Ascending aorta (tissue), 2 donors: ENCODE results near the gene PCYOX1L. TPM values are rescaled to one million over a fixed set of nuclear protein-coding genes. Genes with fewer than 3 reads are reported as not detected.

Experiments
- DNase-seq, 2 donors: peaks; one replicate each; pipeline ENCODE4 v3.0.0-alpha.2; 2019; ENCODE audit warnings: low spot score in 2 of 2
- H3K27ac ChIP-seq, 2 donors: fragments of 200-600 bp; sonication (generic); one replicate each; pipeline ENCODE4 v1.5.1; 2016 to 2017; ENCODE audit warnings: mild to moderate bottlenecking in 1 of 2
- H3K27me3 ChIP-seq: fragments of 200-600 bp; sonication (generic); one replicate; pipeline ENCODE4 v1.5.1; 2017
- H3K36me3 ChIP-seq, 2 donors: fragments of 200-600 bp; sonication (generic); one replicate each; pipeline ENCODE4 v1.5.1; 2016
- H3K4me1 ChIP-seq, 2 donors: fragments of 200-600 bp; sonication (generic); one replicate each; pipeline ENCODE4 v1.5.1; 2016 to 2017; ENCODE audit warnings: mild to moderate bottlenecking in 1 of 2
- H3K4me3 ChIP-seq, 2 donors: fragments of 200-600 bp; sonication (generic); one replicate each; pipeline ENCODE4 v1.5.1; 2016 to 2017; ENCODE audit warnings: mild to moderate bottlenecking in 1 of 2
- H3K9me3 ChIP-seq, 2 donors: fragments of 200-600 bp; sonication (generic); one replicate each; pipeline ENCODE4 v1.5.1; 2016
- CTCF ChIP-seq, 3 experiments: fragments of 200-600 bp in 2 of 3; fragments of 450-650 bp in 1 of 3; sonication (generic) in 2 of 3; IDR thresholded peaks; one replicate each; pipeline ENCODE4 v1.5.1; 2016 to 2019; ENCODE audit warnings: antibody characterized with exemption in 3 of 3, mild to moderate bottlenecking in 1 of 3, moderate library complexity in 1 of 3
- intact Hi-C: fragments of 100-400 bp; cut with DNase I; formaldehyde crosslinking; loops from one replicate; pipeline ENCODE4 v1.15.1; 2023
- total RNA-seq: library from RNA; depleted of rRNA; stranded (reverse); fragments of >200 nt; gene quantifications from one replicate; pipeline ENCODE4 v1.1.0, GENCODE V29; 2016

The PCYOX1L gene
- total RNA-seq, 1 donor from 2014 or later = 1.5 TPM

- Histone ChIP-seq H3K4me1 (peaks cover 23 to 67% of the 10 kb centered on the region in 2 donors), H3K4me3 (peak overlapping the region; percentile 25 to 87), H3K27me3 (no peaks in the 10 kb centered on the region), H3K9me3 (no peaks in the 10 kb centered on the region), H3K27ac (peak overlapping the region; percentile 88 to 90), H3K36me3 (peaks cover 91 to 92% of the 10 kb centered on the region in 2 donors)
- no peak for TF ChIP-seq CTCF (IDR thresholded peaks at IDR 0.05)
- intact Hi-C loops = no loop called here
- no peak for DNase-seq
Observed at GRCh38 chr5:149417711-149418368, 60.0 kb downstream of the PCYOX1L start.

DNA sequence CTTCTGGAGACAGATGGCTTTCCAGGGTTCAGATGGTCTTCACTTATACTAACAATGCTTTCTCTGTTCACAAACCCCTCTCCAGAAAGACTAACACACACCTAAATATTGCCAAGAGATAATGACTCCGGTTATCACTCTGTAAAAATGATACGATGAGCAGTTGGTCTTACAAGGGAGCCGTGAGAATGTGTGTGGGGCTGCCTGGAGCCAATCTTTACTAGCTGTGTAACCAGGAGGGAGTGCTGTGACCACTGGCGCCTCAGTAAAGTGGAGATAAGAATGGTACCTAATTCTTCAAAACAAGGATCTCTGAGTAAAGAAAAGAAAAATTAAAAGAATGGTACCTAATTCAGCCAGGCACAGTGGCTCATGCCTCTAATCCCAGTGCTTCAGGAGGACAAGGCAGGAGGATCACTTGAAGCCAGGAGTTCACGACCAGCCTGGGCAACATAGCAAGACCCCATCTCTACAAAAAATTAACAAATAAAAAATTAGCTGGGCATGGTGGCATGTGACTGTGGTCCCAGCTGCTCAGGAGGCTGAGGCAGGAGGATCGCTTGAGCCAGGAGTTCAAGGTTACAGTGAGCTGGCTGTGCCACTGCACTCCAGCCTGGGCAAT is 61.2 kb downstream of the PCYOX1L start:
- Histone ChIP-seq H3K36me3 (peaks cover 92% of the 10 kb centered on the region in 2 donors), H3K27ac (peak overlapping the region; percentile 88 to 90), H3K4me1 (peaks cover 28 to 72% of the 10 kb centered on the region in 2 donors), H3K4me3 (peak overlapping the region; percentile 34 to 87), H3K9me3 (no peaks in the 10 kb centered on the region), H3K27me3 (no peaks in the 10 kb centered on the region)
- no peak for TF ChIP-seq CTCF (IDR thresholded peaks at IDR 0.05)
- intact Hi-C loops = no loop called here
- no peak for DNase-seq

Other genes with a start within 250 kb of the PCYOX1L start
- gene ABLIM3, start 216.6 kb upstream of the PCYOX1L start, total RNA-seq = 25.8 TPM
- gene AFAP1L1, start 86.2 kb upstream of the PCYOX1L start, total RNA-seq = 24.7 TPM
- gene GRPEL2, start 12.5 kb upstream of the PCYOX1L start, total RNA-seq = 7.8 TPM
- gene IL17B, start 21.2 kb downstream of the PCYOX1L start, total RNA-seq = 46.8 TPM
- gene CSNK1A1, start 193.4 kb downstream of the PCYOX1L start, total RNA-seq = 219 TPM
- gene ARHGEF37, start 223.5 kb downstream of the PCYOX1L start, total RNA-seq = 13.4 TPM